CD4-positive, alpha-beta memory T cell (primary cell): ENCODE measurements around the gene STRA8. TPM values are rescaled to one million over a fixed set of nuclear protein-coding genes. Genes with fewer than 3 reads are reported as not detected.

Experiments
- CTCF ChIA-PET: fragments of 350-600 bp; sonication (Branson Sonifier 250); formaldehyde crosslinking; loops from one replicate; lab custom pipeline; 2021; ENCODE audit warnings: inconsistent platforms; ENCODE audit not compliant: partially characterized antibody; lab: Charles Lee
- POLR2A ChIA-PET: fragments of 350-600 bp; sonication (Branson Sonifier 250); formaldehyde crosslinking; loops from one replicate; lab custom pipeline; 2021; ENCODE audit not compliant: partially characterized antibody; lab: Charles Lee
- DNase-seq, 5 donors: peaks; one replicate each; pipeline versions ENCODE4 v3.0.0 to v3.0.0-alpha.2; 2020 to 2022; ENCODE audit warnings: mixed read lengths in 1 of 5
- H3K27ac ChIP-seq: one replicate; pipeline ENCODE4 v1.7.0; 2013; ENCODE audit warnings: low read depth, low read length
- H3K27me3 ChIP-seq: 2 replicates; pipeline ENCODE4 v1.7.0; 2013; ENCODE audit warnings: mild to moderate bottlenecking, low read length, moderate library complexity; ENCODE audit not compliant: insufficient read depth
- H3K36me3 ChIP-seq: 2 replicates; pipeline ENCODE4 v1.7.0; 2013; ENCODE audit warnings: mild to moderate bottlenecking, low read length, moderate library complexity; ENCODE audit not compliant: insufficient read depth
- H3K4me1 ChIP-seq: 2 replicates; pipeline ENCODE4 v1.7.0; 2013; ENCODE audit warnings: mild to moderate bottlenecking, low read length, moderate library complexity; ENCODE audit not compliant: insufficient read depth
- H3K4me3 ChIP-seq, 2 donors: one replicate each; pipeline ENCODE4 v1.7.0; 2013; ENCODE audit warnings: low read length in 2 of 2, mild to moderate bottlenecking in 1 of 2
- H3K9me3 ChIP-seq, 2 donors: one replicate each; pipeline ENCODE4 v1.7.0; 2013; ENCODE audit warnings: low read length in 2 of 2, control low read depth in 1 of 2; ENCODE audit not compliant: control insufficient read depth in 1 of 2
- H3K27ac Mint-ChIP-seq, 7 donors: one replicate each; pipeline ENCODE4 v1.8.0; 2020 to 2021; ENCODE audit warnings: mixed read lengths in 7 of 7, mild to moderate bottlenecking in 6 of 7, inconsistent platforms in 3 of 7, moderate library complexity in 3 of 7
- H3K27me3 Mint-ChIP-seq, 2 donors: one replicate each; pipeline ENCODE4 v1.8.0; 2020 to 2021; ENCODE audit warnings: mixed read lengths in 2 of 2
- H3K36me3 Mint-ChIP-seq, 2 donors: one replicate each; pipeline ENCODE4 v1.8.0; 2020 to 2021; ENCODE audit warnings: mixed read lengths in 2 of 2, inconsistent platforms in 1 of 2, mild to moderate bottlenecking in 1 of 2
- H3K4me1 Mint-ChIP-seq, 4 donors: one replicate each; pipeline ENCODE4 v1.8.0; 2020 to 2021; ENCODE audit warnings: mixed read lengths in 4 of 4, mild to moderate bottlenecking in 1 of 4
- H3K4me3 Mint-ChIP-seq, 8 donors: one replicate each; pipeline ENCODE4 v1.8.0; 2020 to 2021; ENCODE audit warnings: mixed read lengths in 8 of 8, mild to moderate bottlenecking in 7 of 8, moderate library complexity in 6 of 8, inconsistent platforms in 3 of 8
- H3K9me3 Mint-ChIP-seq, 8 donors: one replicate each; pipeline ENCODE4 v1.8.0; 2020 to 2021; ENCODE audit warnings: mixed read lengths in 8 of 8, mild to moderate bottlenecking in 5 of 8, inconsistent platforms in 3 of 8, moderate library complexity in 1 of 8
- intact Hi-C: fragments of 100-400 bp; cut with micrococcal nuclease; formaldehyde crosslinking; loops from one replicate; pipeline ENCODE4 v1.15.1; 2023
- polyA plus RNA-seq, 2 donors: library from polyadenylated mRNA; unstranded; fragments of 300-500 nt; fragmentation: Illumina TruSeq; gene quantifications; one replicate each; pipeline ENCODE4 v1.2.3, GENCODE V29; 2021
- total RNA-seq, 2 experiments: library from RNA; stranded (reverse); gene quantifications; one replicate each; pipeline ENCODE4 v1.2.3, GENCODE V29; 2021

The STRA8 gene
- total and polyA plus RNA-seq, 4 experiments from 2014 or later: not detected

- H3K9me3 ChIP-seq: no peaks in the 10 kb centered on the region
- DNase-seq: no peak
- peak overlapping the region in 1 of 8 donors; percentile 10 for H3K4me3 Mint-ChIP-seq
- peaks cover 0 to 5% (median 1%) of the 10 kb centered on the region in 4 donors for H3K4me1 Mint-ChIP-seq
- H3K9me3 Mint-ChIP-seq: peaks cover 0 to 2% (median 0%) of the 10 kb centered on the region in 8 donors
- intact Hi-C loops: no loop called here
- H3K27me3 Mint-ChIP-seq: no peaks in the 10 kb centered on the region
- H3K27ac ChIP-seq: no peak overlapping the region
- no peaks in the 10 kb centered on the region for H3K27me3 ChIP-seq
- no peak overlapping the region for H3K27ac Mint-ChIP-seq
- H3K4me3 ChIP-seq: no peak overlapping the region
- no peaks in the 10 kb centered on the region for H3K4me1 ChIP-seq
- peaks cover 89 to 92% of the 10 kb centered on the region in 2 donors for H3K36me3 Mint-ChIP-seq
- H3K36me3 ChIP-seq: peaks cover 48% of the 10 kb centered on the region
- ChIA-PET CTCF (interaction anchor here (1.2 to 1.5 kb wide), 3 partner anchors 9 to 203 kb away, joined by 3 to 6 read pairs (median 4); partner anchors contain the start of genes AGBL3 and WDR91), POLR2A (no interaction called here)
Observed at GRCh38 chr7:135189221-135189662, 44.4 kb upstream of the STRA8 start.

GRCh38 chr7:135189961-135190360, 43.7 kb upstream of the STRA8 start:
- no peak overlapping the region for H3K27ac ChIP-seq
- no peaks in the 10 kb centered on the region for H3K4me1 ChIP-seq
- no peak for DNase-seq
- Mint-ChIP-seq H3K36me3 (peaks cover 89 to 91% of the 10 kb centered on the region in 2 donors), H3K4me3 (no peak overlapping the region), H3K27ac (peak overlapping the region in 1 of 7 donors; percentile 3), H3K4me1 (peaks cover 0 to 5% (median 1%) of the 10 kb centered on the region in 4 donors), H3K9me3 (no peaks in the 10 kb centered on the region), H3K27me3 (no peaks in the 10 kb centered on the region)
- intact Hi-C loops: no loop called here
- no peak overlapping the region for H3K4me3 ChIP-seq
- no peaks in the 10 kb centered on the region for H3K27me3 ChIP-seq
- ChIA-PET POLR2A (no interaction called here), CTCF (interaction anchor here (1.2 to 1.5 kb wide), 3 partner anchors 9 to 204 kb away, joined by 3 to 6 read pairs (median 4); partner anchors contain the start of genes AGBL3 and WDR91)
- H3K36me3 ChIP-seq: peaks cover 54% of the 10 kb centered on the region
- no peaks in the 10 kb centered on the region for H3K9me3 ChIP-seq

GRCh38 chr7:135190703-135191102, 42.9 kb upstream of the STRA8 start:
- Histone ChIP-seq H3K4me1 (no peaks in the 10 kb centered on the region), H3K9me3 (no peaks in the 10 kb centered on the region), H3K27ac (no peak overlapping the region), H3K4me3 (no peak overlapping the region), H3K27me3 (no peaks in the 10 kb centered on the region), H3K36me3 (peaks cover 47% of the 10 kb centered on the region)
- intact Hi-C loops: no loop called here
- Mint-ChIP-seq H3K9me3 (no peaks in the 10 kb centered on the region), H3K4me3 (no peak overlapping the region), H3K27me3 (no peaks in the 10 kb centered on the region), H3K36me3 (peaks cover 87 to 91% of the 10 kb centered on the region in 2 donors), H3K4me1 (peaks cover 0 to 5% (median 1%) of the 10 kb centered on the region in 4 donors), H3K27ac (peak overlapping the region in 1 of 7 donors; percentile 11)
- ChIA-PET POLR2A (no interaction called here), CTCF (no interaction called here)
- DNase-seq: no peak

GRCh38 chr7:135192914-135193536, 40.6 kb upstream of the STRA8 start:
- no peaks in the 10 kb centered on the region for H3K4me1 ChIP-seq
- H3K4me3 ChIP-seq: no peak overlapping the region
- H3K27me3 ChIP-seq: no peaks in the 10 kb centered on the region
- no peak overlapping the region for H3K4me3 Mint-ChIP-seq
- H3K36me3 Mint-ChIP-seq: peaks cover 81 to 92% of the 10 kb centered on the region in 2 donors
- H3K4me1 Mint-ChIP-seq: peaks cover 0 to 5% (median 1%) of the 10 kb centered on the region in 4 donors
- H3K9me3 Mint-ChIP-seq: no peaks in the 10 kb centered on the region
- intact Hi-C loops: no loop called here
- H3K27ac Mint-ChIP-seq: peak overlapping the region in 1 of 7 donors; percentile 52
- ChIA-PET CTCF (interaction anchor here (1.4 kb wide), 1 partner anchor 42 kb away, joined by 3 read pairs; no protein-coding TSS in a partner anchor), POLR2A (no interaction called here)
- peaks cover 45% of the 10 kb centered on the region for H3K36me3 ChIP-seq
- H3K27me3 Mint-ChIP-seq: no peaks in the 10 kb centered on the region
- no peak overlapping the region for H3K27ac ChIP-seq
- DNase-seq: no peak
- H3K9me3 ChIP-seq: no peaks in the 10 kb centered on the region

GRCh38 chr7:135193615-135194081, 40.0 kb upstream of the STRA8 start:
- peaks cover 39% of the 10 kb centered on the region for H3K36me3 ChIP-seq
- ChIA-PET CTCF (interaction anchor here (1.4 kb wide), 1 partner anchor 41 kb away, joined by 3 read pairs; no protein-coding TSS in a partner anchor), POLR2A (no interaction called here)
- intact Hi-C loops: no loop called here
- Mint-ChIP-seq H3K27ac (no peak overlapping the region), H3K36me3 (peaks cover 80 to 92% of the 10 kb centered on the region in 2 donors), H3K9me3 (no peaks in the 10 kb centered on the region), H3K27me3 (no peaks in the 10 kb centered on the region), H3K4me3 (no peak overlapping the region), H3K4me1 (peaks cover 0 to 5% (median 1%) of the 10 kb centered on the region in 4 donors)
- H3K4me3 ChIP-seq: no peak overlapping the region
- no peak for DNase-seq
- H3K27ac ChIP-seq: no peak overlapping the region
- H3K27me3 ChIP-seq: no peaks in the 10 kb centered on the region
- no peaks in the 10 kb centered on the region for H3K9me3 ChIP-seq
- no peaks in the 10 kb centered on the region for H3K4me1 ChIP-seq

- Histone ChIP-seq H3K27ac (no peak overlapping the region), H3K4me1 (no peaks in the 10 kb centered on the region), H3K36me3 (peaks cover 39% of the 10 kb centered on the region), H3K4me3 (no peak overlapping the region), H3K27me3 (no peaks in the 10 kb centered on the region), H3K9me3 (no peaks in the 10 kb centered on the region)
- no peak overlapping the region for H3K4me3 Mint-ChIP-seq
- POLR2A ChIA-PET: no interaction called here
- DNase-seq: no peak
- peaks cover 0 to 5% (median 4%) of the 10 kb centered on the region in 4 donors for H3K4me1 Mint-ChIP-seq
- H3K36me3 Mint-ChIP-seq: peaks cover 77 to 90% of the 10 kb centered on the region in 2 donors
- intact Hi-C loops: no loop called here
- no peaks in the 10 kb centered on the region for H3K27me3 Mint-ChIP-seq
- H3K9me3 Mint-ChIP-seq: no peaks in the 10 kb centered on the region
- CTCF ChIA-PET: interaction anchor here (1.4 kb wide), 1 partner anchor 40 kb away, joined by 3 read pairs; no protein-coding TSS in a partner anchor
- H3K27ac Mint-ChIP-seq: no peak overlapping the region
Observed at GRCh38 chr7:135194494-135195095, 39.0 kb upstream of the STRA8 start.

- Mint-ChIP-seq H3K27me3 (no peaks in the 10 kb centered on the region), H3K4me3 (no peak overlapping the region), H3K4me1 (peaks cover 0 to 5% (median 4%) of the 10 kb centered on the region in 4 donors), H3K27ac (no peak overlapping the region), H3K36me3 (peaks cover 74 to 88% of the 10 kb centered on the region in 2 donors), H3K9me3 (no peaks in the 10 kb centered on the region)
- Histone ChIP-seq H3K27ac (no peak overlapping the region), H3K4me3 (no peak overlapping the region), H3K4me1 (no peaks in the 10 kb centered on the region), H3K36me3 (peaks cover 41% of the 10 kb centered on the region), H3K27me3 (no peaks in the 10 kb centered on the region), H3K9me3 (no peaks in the 10 kb centered on the region)
- intact Hi-C loops: no loop called here
- POLR2A ChIA-PET: no interaction called here
- no peak for DNase-seq
- CTCF ChIA-PET: interaction anchor here (1.3 kb wide), 1 partner anchor 10 kb away, joined by 4 read pairs; no protein-coding TSS in a partner anchor
Observed at GRCh38 chr7:135195156-135195555, 38.5 kb upstream of the STRA8 start.
